B cell (primary cell): ENCODE data around the gene OR51B4. TPM values are rescaled to one million over a fixed set of nuclear protein-coding genes. Genes with fewer than 3 reads are reported as not detected.

Experiments used
- ATAC-seq: fragments of 200-7000 bp; cut with Tn5 transposase; one replicate; pipeline ENCODE4 v1.10.0; 2021; ENCODE audit warnings: low read depth, mild to moderate bottlenecking, moderate number of reproducible peaks, moderate library complexity
- CTCF ChIA-PET: fragments of 350-600 bp; sonication (Branson Sonifier 250); formaldehyde crosslinking; loops from one replicate; lab custom pipeline; 2021; ENCODE audit warnings: antibody characterized with exemption, inconsistent platforms; lab: Charles Lee
- POLR2A ChIA-PET: fragments of 350-600 bp; sonication (Branson Sonifier 250); formaldehyde crosslinking; loops from one replicate; lab custom pipeline; 2021; ENCODE audit warnings: antibody characterized with exemption; lab: Charles Lee
- DNase-seq: peaks from one replicate; pipeline ENCODE4 v3.0.0; 2013
- H2AFZ ChIP-seq: 2 replicates; pipeline ENCODE4 v1.6.1; 2012; ENCODE audit warnings: mild to moderate bottlenecking, low read depth, low read length; ENCODE audit not compliant: insufficient read depth, poor library complexity, severe bottlenecking
- H3K27ac ChIP-seq, 2 donors: 1 replicate in 1 of 2; 2 replicates in 1 of 2; pipeline ENCODE4 v1.5.1; 2012 to 2013; ENCODE audit warnings: low read length in 2 of 2, mild to moderate bottlenecking in 2 of 2, moderate library complexity in 1 of 2
- H3K27me3 ChIP-seq, 4 experiments: fragments of 200-600 bp in 1 of 4; sonication (generic) in 1 of 4; replicated peaks in 1 of 4; 1 replicate in 2 of 4; 2 replicates in 2 of 4; pipeline versions ENCODE4 v1.6.1 to v1.7.0; 2013 to 2016; ENCODE audit warnings: low read length in 3 of 4, mild to moderate bottlenecking in 2 of 4, mixed read lengths in 1 of 4, moderate library complexity in 1 of 4; ENCODE audit not compliant: insufficient read depth in 4 of 4, control insufficient read depth in 3 of 4; ENCODE audit errors: control extremely low read depth in 1 of 4
- H3K36me3 ChIP-seq, 2 experiments: replicated peaks in 1 of 2; 1 replicate in 1 of 2; 2 replicates in 1 of 2; pipeline versions ENCODE4 v1.6.1 to v1.7.1; 2013; ENCODE audit warnings: low read length in 1 of 2; ENCODE audit not compliant: insufficient read depth in 2 of 2, control insufficient read depth in 1 of 2; ENCODE audit errors: control extremely low read depth in 1 of 2, extremely low read depth in 1 of 2
- H3K4me1 ChIP-seq, 2 donors: fragments of 200-600 bp in 1 of 2; sonication (generic) in 1 of 2; 1 replicate in 1 of 2; 2 replicates in 1 of 2; pipeline versions ENCODE4 v1.5.1 to v1.6.1; 2013 to 2017; ENCODE audit warnings: low read length in 2 of 2; ENCODE audit not compliant: control insufficient read depth in 2 of 2, insufficient read depth in 2 of 2
- H3K4me2 ChIP-seq: replicated peaks from 2 replicates; pipeline ENCODE3; 2012; ENCODE audit warnings: mild to moderate bottlenecking, low read depth, low read length; ENCODE audit not compliant: poor library complexity, severe bottlenecking
- H3K4me3 ChIP-seq, 5 experiments: fragments of 200-600 bp in 1 of 5; sonication (generic) in 1 of 5; 1 replicate in 3 of 5; 2 replicates in 2 of 5; pipeline versions ENCODE4 v1.5.1 to v1.7.0; 2011 to 2016; ENCODE audit warnings: low read length in 4 of 5, mild to moderate bottlenecking in 4 of 5, low read depth in 2 of 5, control low read depth in 1 of 5, moderate library complexity in 1 of 5; ENCODE audit not compliant: insufficient read depth in 1 of 5; ENCODE audit errors: control extremely low read depth in 1 of 5, extremely low read depth in 1 of 5
- H3K79me2 ChIP-seq: fragments of 200-600 bp; sonication (generic); one replicate; pipeline ENCODE4 v1.6.0; 2016; ENCODE audit warnings: low read length; ENCODE audit not compliant: control insufficient read depth, insufficient read depth
- H3K9ac ChIP-seq: fragments of 200-600 bp; sonication (generic); 2 replicates; pipeline ENCODE4 v1.6.1; 2017; ENCODE audit warnings: mild to moderate bottlenecking, low read length, moderate library complexity
- H3K9me3 ChIP-seq, 3 donors: one replicate each; pipeline versions ENCODE4 v1.6.1 to v1.7.1; 2013; ENCODE audit warnings: low read length in 2 of 3; ENCODE audit not compliant: control insufficient read depth in 2 of 3, insufficient read depth in 1 of 3; ENCODE audit errors: control extremely low read depth in 1 of 3
- H4K20me1 ChIP-seq: 2 replicates; pipeline ENCODE4 v1.6.0; 2012; ENCODE audit warnings: mild to moderate bottlenecking, low read length; ENCODE audit not compliant: insufficient read depth, control insufficient read depth, poor library complexity, severe bottlenecking
- H3K27ac Mint-ChIP-seq: one replicate; pipeline ENCODE4 v1.8.0; 2021; ENCODE audit warnings: mixed read lengths
- H3K27me3 Mint-ChIP-seq: one replicate; pipeline ENCODE4 v1.8.0; 2021; ENCODE audit warnings: mixed read lengths
- H3K4me1 Mint-ChIP-seq: one replicate; pipeline ENCODE4 v1.8.0; 2021; ENCODE audit warnings: mixed read lengths
- H3K4me3 Mint-ChIP-seq: one replicate; pipeline ENCODE4 v1.8.0; 2021; ENCODE audit warnings: mixed read lengths
- H3K9me3 Mint-ChIP-seq: one replicate; pipeline ENCODE4 v1.8.0; 2022; ENCODE audit warnings: mixed read lengths; ENCODE audit not compliant: insufficient read depth
- CTCF ChIP-seq: fragments of 200-600 bp; IDR thresholded peaks from one replicate; pipeline ENCODE4 v1.8.0; 2022; ENCODE audit warnings: antibody characterized with exemption, mild to moderate bottlenecking
- EZH2 ChIP-seq: IDR thresholded peaks from 2 replicates; pipeline ENCODE4 v1.6.1; 2012; ENCODE audit warnings: borderline replicate concordance, low read depth, mild to moderate bottlenecking, moderate library complexity, low read length; ENCODE audit not compliant: insufficient read depth, poor library complexity, severe bottlenecking
- WGBS: methylation state at CpG from one replicate; pipeline ENCODE4 v1.1.5; 2013; ENCODE audit warnings: missing lambda C conversion rate; ENCODE audit not compliant: insufficient coverage; 5-methylcytosine and 5-hydroxymethylcytosine counted together
- intact Hi-C: fragments of 100-400 bp; cut with micrococcal nuclease; formaldehyde crosslinking; loops from one replicate; pipeline ENCODE4 v1.10.0; 2022
- polyA plus RNA-seq: library from polyadenylated mRNA; depleted of rRNA; stranded (reverse); fragments of >200 nt; gene quantifications from 2 replicates; pipeline ENCODE4 v1.2.3, GENCODE V29; 2012
- total RNA-seq, 2 donors: library from RNA; stranded (reverse); fragments of 120-200 nt in 1 of 2; gene quantifications; 1 replicate in 1 of 2; 2 replicates in 1 of 2; pipeline versions ENCODE4 v1.2.3 to v1.2.4, GENCODE V29; 2013 to 2022

Gene OR51B4
- total and polyA plus RNA-seq, 2 donors (not counting 1 experiment from before 2014, with no cell fraction given): 0.21 TPM; not detected in 1

- no peaks in the 10 kb centered on the region for H3K79me2 ChIP-seq
- intact Hi-C loops: no loop called here
Observed at GRCh38 chr11:5288906-5289550, 12.7 kb downstream of the OR51B4 start.

More at GRCh38 chr11:5288906-5289550, 12.7 kb downstream of the OR51B4 start:
- Histone ChIP-seq H3K36me3 (no peaks in the 10 kb centered on the region), H3K9ac (no peak overlapping the region), H3K4me3 (no peak overlapping the region), H3K27me3 (no peaks in the 10 kb centered on the region), H3K27ac (no peak overlapping the region), H2AFZ (no peak overlapping the region), H3K4me2 (no peak overlapping the region), H3K4me1 (no peaks in the 10 kb centered on the region), H4K20me1 (no peaks in the 10 kb centered on the region), H3K9me3 (no peaks in the 10 kb centered on the region)
- 89% methylated on average over 4 of the region's 6 CpGs for WGBS
- ATAC-seq (no peak), DNase-seq (no peak)
- Mint-ChIP-seq H3K27ac (no peak overlapping the region), H3K9me3 (no peaks in the 10 kb centered on the region), H3K27me3 (peaks cover under 1% of the 10 kb centered on the region), H3K4me3 (no peak overlapping the region), H3K4me1 (no peaks in the 10 kb centered on the region)
- ChIA-PET CTCF (no interaction called here), POLR2A (no interaction called here)
- TF ChIP-seq CTCF (no peak), EZH2 (no peak)
